GM23248 (cell line): ENCODE measurements around the gene ZNF750. TPM values are rescaled to one million over a fixed set of nuclear protein-coding genes. Genes with fewer than 3 reads are reported as not detected.
A peak's percentile ranks its signal among the peaks of the same experiment; 100 is the strongest.

ENCODE experiments used
- DNase-seq: peaks from one replicate; pipeline ENCODE4 v3.0.0-alpha.2; 2015
- H2AFZ ChIP-seq: fragments of 200-600 bp; sonication (generic); 2 replicates; pipeline ENCODE4 v1.6.1; 2016; ENCODE audit warnings: antibody characterized with exemption
- H3F3A ChIP-seq: fragments of 200-600 bp; sonication (generic); 2 replicates; pipeline ENCODE4 v1.6.1; 2016; ENCODE audit warnings: mild to moderate bottlenecking, antibody characterized with exemption, mixed run types; ENCODE audit not compliant: insufficient read depth
- H3K27ac ChIP-seq: fragments of 200-600 bp; sonication (generic); 2 replicates; pipeline ENCODE4 v1.5.1; 2016; ENCODE audit warnings: mild to moderate bottlenecking
- H3K27me3 ChIP-seq: fragments of 200-600 bp; sonication (generic); replicated peaks from 2 replicates; pipeline ENCODE4 v1.6.1; 2016; ENCODE audit warnings: mild to moderate bottlenecking; ENCODE audit not compliant: insufficient read depth
- H3K36me3 ChIP-seq: fragments of 200-600 bp; sonication (generic); 2 replicates; pipeline ENCODE4 v1.6.1; 2016; ENCODE audit warnings: low read depth, mild to moderate bottlenecking
- H3K4me1 ChIP-seq: fragments of 200-600 bp; sonication (generic); 2 replicates; pipeline ENCODE4 v1.6.1; 2016; ENCODE audit warnings: mild to moderate bottlenecking; ENCODE audit not compliant: insufficient read depth
- H3K4me2 ChIP-seq: fragments of 200-600 bp; sonication (generic); one replicate; pipeline ENCODE4 v1.6.1; 2016; ENCODE audit warnings: mild to moderate bottlenecking; ENCODE audit not compliant: unreplicated experiment
- H3K4me3 ChIP-seq: fragments of 200-600 bp; sonication (generic); 2 replicates; pipeline ENCODE4 v1.5.1; 2016; ENCODE audit warnings: mild to moderate bottlenecking
- H3K79me2 ChIP-seq: fragments of 200-600 bp; sonication (generic); 2 replicates; pipeline ENCODE4 v1.6.1; 2016; ENCODE audit warnings: mild to moderate bottlenecking; ENCODE audit not compliant: insufficient read depth
- H3K9ac ChIP-seq: fragments of 200-600 bp; sonication (generic); 2 replicates; pipeline ENCODE4 v1.6.1; 2016; ENCODE audit warnings: mild to moderate bottlenecking
- H3K9me2 ChIP-seq: fragments of 200-600 bp; sonication (generic); 2 replicates; pipeline ENCODE4 v1.6.1; 2016; ENCODE audit warnings: mixed run types, mild to moderate bottlenecking, moderate library complexity; ENCODE audit not compliant: insufficient read depth
- H3K9me3 ChIP-seq: fragments of 200-600 bp; sonication (generic); one replicate; pipeline ENCODE4 v1.6.1; 2017; ENCODE audit warnings: low read depth
- H4K20me1 ChIP-seq: fragments of 200-600 bp; sonication (generic); 2 replicates; pipeline ENCODE4 v1.6.0; 2016; ENCODE audit not compliant: insufficient read depth
- EZH2 ChIP-seq: fragments of 200-600 bp; sonication (generic); IDR thresholded peaks from 2 replicates; pipeline ENCODE4 v1.6.1; 2018; ENCODE audit warnings: antibody characterized with exemption, mild to moderate bottlenecking; ENCODE audit not compliant: insufficient read depth, poor library complexity, severe bottlenecking
- EZH2phosphoT487 ChIP-seq: fragments of 200-600 bp; sonication (generic); IDR thresholded peaks from 2 replicates; pipeline ENCODE4 v1.6.1; 2018; ENCODE audit warnings: antibody characterized with exemption, moderate library complexity, mild to moderate bottlenecking, low read depth; ENCODE audit not compliant: insufficient read depth
- WGBS, 2 experiments: methylation state at CpG; one replicate each; pipeline ENCODE4 v1.1.6; 2015 to 2017; ENCODE audit warnings: low lambda C conversion rate in 2 of 2, low coverage in 1 of 2; ENCODE audit errors: missing lambda C conversion rate in 2 of 2; 5-methylcytosine and 5-hydroxymethylcytosine counted together
- in situ Hi-C: fragments of 300-500 bp; cut with MboI; formaldehyde crosslinking; loops from 2 replicates; pipeline ENCODE4 v1.15.0; 2020
- polyA plus RNA-seq: library from polyadenylated mRNA; unstranded; fragments of >200 nt; fragmentation: Nextera tagmentation; extraction: Ambion mirVana; gene quantifications from 2 replicates; pipeline ENCODE4 v1.2.1, GENCODE V29; 2016
- total RNA-seq: library from RNA; depleted of rRNA; stranded (reverse); fragments of >200 nt; shearing (Covaris generic); gene quantifications from 2 replicates; pipeline ENCODE4 v1.2.3, GENCODE V29; 2014

The ZNF750 gene
- total and polyA plus RNA-seq, 2 experiments from 2014 or later, result 0.11 TPM; not detected in 1

DNA sequence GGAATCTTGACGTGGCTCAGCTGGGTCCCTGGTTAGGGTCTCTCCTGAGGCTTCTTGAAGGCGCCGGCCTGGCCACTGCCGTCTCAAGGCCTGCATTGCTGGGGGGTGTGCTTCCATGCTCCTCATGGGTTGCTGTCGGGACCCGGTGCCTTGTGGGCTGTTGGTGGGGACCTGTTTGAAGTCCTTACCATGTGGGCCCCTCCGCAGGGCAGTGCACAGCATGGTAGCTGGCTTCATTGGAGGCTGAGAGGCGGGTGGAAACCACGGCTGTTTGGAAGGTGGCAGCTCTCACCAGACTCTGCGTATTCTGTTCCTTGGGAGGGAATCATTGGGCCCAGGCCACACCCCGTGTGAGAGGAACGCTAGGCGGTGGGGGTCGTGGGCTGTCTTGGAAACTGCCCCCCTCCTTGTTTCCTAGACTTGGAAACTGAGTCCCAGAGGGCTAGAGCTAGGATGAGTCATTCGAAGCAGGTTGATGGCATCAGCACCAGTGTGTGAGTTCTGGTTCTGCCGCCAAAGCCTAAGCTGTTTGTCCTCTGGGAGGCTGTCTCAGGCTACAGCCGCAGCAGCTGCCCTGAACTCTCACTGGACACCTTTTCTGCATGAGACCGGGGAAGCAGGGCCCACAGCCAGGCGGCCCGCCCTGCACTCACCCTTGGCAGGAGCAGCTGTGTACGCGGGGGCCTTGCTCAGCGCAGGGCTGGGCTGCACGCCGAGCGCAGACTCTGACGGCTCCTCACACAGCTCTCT lies 35.2 kb downstream of the ZNF750 start:
- no peak overlapping the region for H3K9ac ChIP-seq
- H3K4me2 ChIP-seq, result no peak overlapping the region
- H3K36me3 ChIP-seq, result no peaks in the 10 kb centered on the region
- DNase-seq, result no peak
- TF ChIP-seq EZH2phosphoT487, result no peak
- TF ChIP-seq EZH2, result no peak
- in situ Hi-C loops, result no loop called here
- no peak overlapping the region for H3K4me3 ChIP-seq
- no peaks in the 10 kb centered on the region for H3K9me3 ChIP-seq
- WGBS, 2 experiments, result 87 to 91% methylated on average over 26 to 27 of the region's 27 CpGs
- H3K79me2 ChIP-seq, result no peaks in the 10 kb centered on the region
- no peaks in the 10 kb centered on the region for H3K9me2 ChIP-seq
- H4K20me1 ChIP-seq, result no peaks in the 10 kb centered on the region
- no peaks in the 10 kb centered on the region; the same call in 1 of the 2 replicates for H3K4me1 ChIP-seq
- no peak overlapping the region for H2AFZ ChIP-seq
- H3K27me3 ChIP-seq, result no peaks in the 10 kb centered on the region
- H3K27ac ChIP-seq, result no peak overlapping the region
- H3F3A ChIP-seq, result no peaks in the 10 kb centered on the region

DNA sequence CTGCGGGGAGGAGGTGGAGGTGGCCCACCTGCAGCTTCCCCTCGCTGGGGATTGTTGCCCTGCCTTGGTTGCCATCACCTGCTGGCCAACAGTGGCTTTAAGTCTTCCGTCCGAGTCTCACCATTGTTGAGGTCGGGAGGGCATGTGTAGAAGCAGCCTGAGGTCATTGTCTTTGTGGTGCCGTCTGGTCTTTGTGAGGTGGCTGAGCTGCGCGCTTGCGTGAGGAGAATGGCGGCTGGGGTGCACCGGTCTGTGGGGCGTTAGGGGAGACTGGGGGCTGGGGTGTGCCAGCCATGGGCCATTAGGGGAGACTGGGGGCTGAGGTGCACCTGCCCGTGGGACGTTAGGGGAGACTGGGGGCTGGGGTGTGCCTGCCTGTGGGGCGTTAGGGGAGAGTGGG lies 36.2 kb downstream of the ZNF750 start:
- no peaks in the 10 kb centered on the region for H3K9me2 ChIP-seq
- TF ChIP-seq EZH2, result no peak
- TF ChIP-seq EZH2phosphoT487, result no peak
- in situ Hi-C loops, result no loop called here
- 87 to 95% methylated on average over 12 to 15 of the region's 15 CpGs for WGBS, 2 experiments
- no peaks in the 10 kb centered on the region for H3K36me3 ChIP-seq
- no peaks in the 10 kb centered on the region for H3K79me2 ChIP-seq
- no peak overlapping the region for H2AFZ ChIP-seq
- H3F3A ChIP-seq, result no peaks in the 10 kb centered on the region
- no peak overlapping the region for H3K4me2 ChIP-seq
- no peaks in the 10 kb centered on the region for H3K9me3 ChIP-seq
- no peak overlapping the region for H3K27ac ChIP-seq
- no peak overlapping the region for H3K9ac ChIP-seq
- DNase-seq, result no peak
- no peak overlapping the region for H3K4me3 ChIP-seq
- H3K4me1 ChIP-seq, result no peaks in the 10 kb centered on the region; the same call in 1 of the 2 replicates
- H4K20me1 ChIP-seq, result no peaks in the 10 kb centered on the region
- H3K27me3 ChIP-seq, result no peaks in the 10 kb centered on the region

DNA sequence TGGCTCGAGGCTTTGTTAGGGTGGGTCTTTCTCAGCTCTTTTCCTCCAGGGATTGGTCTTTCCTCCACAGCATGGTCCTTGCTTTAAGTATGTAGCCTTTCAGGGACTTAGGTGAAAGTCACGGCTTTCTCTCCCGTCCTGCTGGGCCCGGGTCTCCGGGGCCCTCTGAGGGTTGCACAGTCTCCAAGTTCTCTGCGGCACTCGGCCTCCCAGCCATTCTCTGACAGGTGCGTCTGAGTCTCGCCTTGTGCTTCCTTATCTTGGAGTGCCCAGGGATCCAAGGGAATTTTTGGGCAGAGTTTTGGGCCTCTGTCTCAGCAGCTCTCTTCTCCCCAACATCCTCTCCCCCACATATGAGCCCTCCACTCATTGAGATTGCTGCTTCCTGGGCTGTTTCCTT lies 36.6 kb downstream of the ZNF750 start:
- no peak for DNase-seq
- no peaks in the 10 kb centered on the region for H3K9me2 ChIP-seq
- TF ChIP-seq EZH2phosphoT487 (no peak), EZH2 (no peak)
- no peaks in the 10 kb centered on the region for H3K79me2 ChIP-seq
- H3K4me3 ChIP-seq, result no peak overlapping the region
- in situ Hi-C loops, result no loop called here
- H3K4me1 ChIP-seq, result no peaks in the 10 kb centered on the region; the same call in 1 of the 2 replicates
- no peaks in the 10 kb centered on the region for H3F3A ChIP-seq
- H3K27me3 ChIP-seq, result no peaks in the 10 kb centered on the region
- no peak overlapping the region for H3K27ac ChIP-seq
- H3K9me3 ChIP-seq, result no peaks in the 10 kb centered on the region
- 84% methylated on average over 9 of the region's 9 CpGs for WGBS, 2 experiments
- H2AFZ ChIP-seq, result no peak overlapping the region
- no peak overlapping the region for H3K9ac ChIP-seq
- no peak overlapping the region for H3K4me2 ChIP-seq
- H3K36me3 ChIP-seq, result no peaks in the 10 kb centered on the region
- no peaks in the 10 kb centered on the region for H4K20me1 ChIP-seq

DNA sequence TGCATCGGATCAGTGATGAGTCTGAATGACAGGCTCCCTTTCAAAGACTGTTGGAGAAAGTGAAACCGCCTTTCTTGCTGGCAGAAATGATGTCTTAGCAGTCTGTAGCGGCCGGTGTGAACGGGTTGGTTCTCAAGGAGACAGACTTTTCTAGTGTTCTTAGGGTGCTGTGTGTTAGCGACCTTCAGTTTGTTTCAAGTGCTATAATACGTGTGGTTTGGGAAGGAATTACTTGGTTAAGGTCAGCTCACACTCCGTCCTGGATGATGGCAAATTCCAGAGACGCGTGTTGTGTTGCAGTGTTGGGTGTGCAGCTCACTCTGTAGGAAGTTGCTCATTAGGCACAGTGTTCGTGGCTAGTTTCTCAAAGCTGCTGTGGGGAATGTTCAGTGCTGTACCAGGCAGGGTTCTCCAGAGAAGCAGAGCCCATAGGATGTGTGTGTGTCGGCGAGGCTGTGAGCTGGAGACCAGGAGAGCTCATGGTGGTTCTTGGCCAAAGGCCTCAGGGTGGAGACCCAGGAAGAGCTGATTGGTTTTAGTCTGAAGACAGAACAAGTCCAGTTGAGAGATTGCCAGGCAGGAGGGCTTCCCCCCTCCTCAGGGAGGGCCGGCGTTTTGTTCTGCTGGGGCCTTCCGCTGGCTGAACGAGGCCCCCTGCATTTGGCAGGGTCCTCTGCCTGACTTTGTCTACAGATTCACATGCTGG lies 37.6 kb downstream of the ZNF750 start:
- Histone ChIP-seq H3K4me3 (peak overlapping the region; percentile 73), H3K9ac (peak overlapping the region; percentile 73), H3K4me2 (peak overlapping the region; percentile 76), H3K9me3 (no peaks in the 10 kb centered on the region), H3F3A (no peaks in the 10 kb centered on the region), H3K4me1 (no peaks in the 10 kb centered on the region; the same call in 1 of the 2 replicates), H3K79me2 (no peaks in the 10 kb centered on the region), H2AFZ (peak overlapping the region; percentile 74), H4K20me1 (no peaks in the 10 kb centered on the region), H3K36me3 (no peaks in the 10 kb centered on the region), H3K9me2 (no peaks in the 10 kb centered on the region), H3K27me3 (no peaks in the 10 kb centered on the region), H3K27ac (peak overlapping the region; percentile 73)
- WGBS, 2 experiments, result 12% methylated on average over 16 to 17 of the region's 17 CpGs
- peak; percentile 81 for DNase-seq
- in situ Hi-C loops, result no loop called here
- no peak for TF ChIP-seq EZH2phosphoT487
- no peak for TF ChIP-seq EZH2
